Measurements from ENCODE around the gene TNIP2. TPM values are rescaled to one million over a fixed set of nuclear protein-coding genes. Genes with fewer than 3 reads are reported as not detected.

The TNIP2 gene, protein sequence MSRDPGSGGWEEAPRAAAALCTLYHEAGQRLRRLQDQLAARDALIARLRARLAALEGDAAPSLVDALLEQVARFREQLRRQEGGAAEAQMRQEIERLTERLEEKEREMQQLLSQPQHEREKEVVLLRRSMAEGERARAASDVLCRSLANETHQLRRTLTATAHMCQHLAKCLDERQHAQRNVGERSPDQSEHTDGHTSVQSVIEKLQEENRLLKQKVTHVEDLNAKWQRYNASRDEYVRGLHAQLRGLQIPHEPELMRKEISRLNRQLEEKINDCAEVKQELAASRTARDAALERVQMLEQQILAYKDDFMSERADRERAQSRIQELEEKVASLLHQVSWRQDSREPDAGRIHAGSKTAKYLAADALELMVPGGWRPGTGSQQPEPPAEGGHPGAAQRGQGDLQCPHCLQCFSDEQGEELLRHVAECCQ
- 10 to 100 TPM; 35.1 to 52.5 (median 50.4) TPM for total RNA-seq
- polyA plus RNA-seq = 10 to 100 TPM; 32.7 to 53.5 (median 33.2) TPM
- long read RNA-seq, donor 1, partial matches to known transcripts = 7 of 12 reads
- long read RNA-seq, donor 1, other reads (novel, unspliced or antisense) = 0 of 12 reads
- long read RNA-seq, donor 2, partial matches to known transcripts = 0 of 4 reads
- long read RNA-seq, donor 2, other reads (novel, unspliced or antisense) = 0 of 4 reads

DNA sequence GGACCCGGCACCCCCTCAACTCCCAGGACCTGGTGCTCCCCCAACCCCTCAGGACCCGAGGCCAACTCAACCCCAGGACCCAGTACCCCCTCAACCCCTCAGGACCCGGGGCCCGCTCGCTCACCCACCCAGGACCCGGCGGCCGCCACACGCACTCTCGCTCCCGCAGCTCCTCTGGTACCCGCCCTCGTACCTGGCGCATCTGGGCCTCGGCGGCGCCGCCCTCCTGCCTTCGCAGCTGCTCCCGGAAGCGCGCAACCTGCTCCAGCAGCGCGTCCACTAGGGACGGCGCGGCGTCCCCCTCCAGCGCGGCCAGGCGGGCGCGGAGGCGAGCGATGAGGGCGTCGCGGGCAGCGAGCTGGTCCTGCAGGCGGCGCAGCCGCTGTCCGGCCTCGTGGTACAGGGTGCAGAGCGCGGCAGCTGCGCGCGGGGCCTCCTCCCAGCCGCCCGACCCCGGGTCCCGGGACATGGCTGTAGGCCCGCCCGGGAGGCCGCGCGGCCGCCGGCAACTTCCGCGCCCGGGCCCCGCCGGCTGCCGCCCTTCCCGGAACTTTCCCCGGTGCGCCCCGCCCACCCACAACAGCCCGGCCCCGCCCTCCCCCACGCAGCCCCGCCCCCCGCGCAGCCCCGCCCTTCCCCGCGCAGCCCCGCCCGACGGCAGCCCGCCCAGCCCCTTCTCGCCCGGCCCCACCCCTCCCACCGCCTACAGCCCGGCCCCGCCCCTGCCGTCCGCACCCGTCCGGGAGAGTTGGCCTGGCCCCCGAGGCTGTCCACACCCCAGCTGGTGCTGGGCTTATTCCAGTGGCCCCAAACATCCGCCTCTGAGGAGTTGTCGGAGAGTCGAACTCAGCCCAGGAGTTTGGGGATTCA, at the start of gene TNIP2:
Gene TNIP2, minus strand, starts transcription at position 516 of the 870 bp plus-strand sequence. Its CDS starts 47 bp downstream, at position 469.
- TF ChIP-seq, protein P1, sequence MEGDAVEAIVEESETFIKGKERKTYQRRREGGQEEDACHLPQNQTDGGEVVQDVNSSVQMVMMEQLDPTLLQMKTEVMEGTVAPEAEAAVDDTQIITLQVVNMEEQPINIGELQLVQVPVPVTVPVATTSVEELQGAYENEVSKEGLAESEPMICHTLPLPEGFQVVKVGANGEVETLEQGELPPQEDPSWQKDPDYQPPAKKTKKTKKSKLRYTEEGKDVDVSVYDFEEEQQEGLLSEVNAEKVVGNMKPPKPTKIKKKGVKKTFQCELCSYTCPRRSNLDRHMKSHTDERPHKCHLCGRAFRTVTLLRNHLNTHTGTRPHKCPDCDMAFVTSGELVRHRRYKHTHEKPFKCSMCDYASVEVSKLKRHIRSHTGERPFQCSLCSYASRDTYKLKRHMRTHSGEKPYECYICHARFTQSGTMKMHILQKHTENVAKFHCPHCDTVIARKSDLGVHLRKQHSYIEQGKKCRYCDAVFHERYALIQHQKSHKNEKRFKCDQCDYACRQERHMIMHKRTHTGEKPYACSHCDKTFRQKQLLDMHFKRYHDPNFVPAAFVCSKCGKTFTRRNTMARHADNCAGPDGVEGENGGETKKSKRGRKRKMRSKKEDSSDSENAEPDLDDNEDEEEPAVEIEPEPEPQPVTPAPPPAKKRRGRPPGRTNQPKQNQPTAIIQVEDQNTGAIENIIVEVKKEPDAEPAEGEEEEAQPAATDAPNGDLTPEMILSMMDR (IDR thresholded peaks at IDR 0.05 in 8 of 11, conservative IDR thresholded peaks at IDR 0.05 in 3 of 11) = peak in 8 of 11 experiments; percentile 32 to 62 (median 42)
- peak in 2 of 3 donors; percentile 65 to 77 for TF ChIP-seq POLR2A (IDR thresholded peaks at IDR 0.05)
- peak; percentile 70 to 83 (median 81) for TF ChIP-seq POLR2AphosphoS5 (IDR thresholded peaks at IDR 0.05)
- Histone ChIP-seq H3K9me3 (no peaks in the 10 kb centered on the region), H3K4me1 (peaks cover 10 to 55% (median 30%) of the 10 kb centered on the region in 6 donors), H3K4me3 (peak within 1 kb of the TSS; percentile 73 to 96 (median 86)), H3K36me3 (peaks cover 0 to 25% (median 0%) of the 10 kb centered on the region in 6 donors), H3K27me3 (replicated peaks in 1 of 7) (no peaks in the 10 kb centered on the region), H3K27ac (peak within 1 kb of the TSS; percentile 91 to 98 (median 94))
- peak; percentile 96 for DNase-seq
- 0 to 1% (median 0%) methylated on average over 33 to 93 of the region's 96 CpGs for whole genome bisulfite sequencing, 5 donors
- intact Hi-C loops (cut with DNase I; ENCODE audit: low total_unique reads) = loop anchor here (10.0 kb wide), 1 partner anchor 179 kb away; no protein-coding TSS in a partner anchor

DNA sequence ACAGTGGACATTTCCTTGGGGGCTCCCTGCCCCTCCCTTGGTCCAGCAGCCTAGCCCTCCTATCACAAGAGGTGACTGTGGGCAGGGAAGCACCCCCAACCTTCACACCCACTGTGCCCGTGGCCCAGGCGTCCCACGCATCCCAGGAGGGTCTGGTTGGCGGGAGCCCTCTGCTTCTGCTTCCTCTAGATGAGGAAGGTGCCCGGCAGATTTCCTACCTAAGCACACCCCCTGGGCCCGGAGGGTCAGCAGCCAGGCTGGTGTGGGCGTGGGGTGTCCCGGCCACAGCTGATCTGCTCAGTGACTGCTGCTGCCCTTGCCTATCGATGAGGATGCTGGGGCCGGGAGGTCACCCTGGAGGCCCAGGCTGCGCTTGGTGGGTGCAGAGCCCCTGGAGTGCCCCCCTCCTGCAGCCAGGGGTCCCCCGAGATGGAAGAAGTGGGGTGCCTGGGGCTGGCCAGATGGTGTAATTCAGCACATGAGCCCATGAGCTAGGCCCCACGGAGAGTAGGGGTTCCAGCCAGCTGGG, 48.9 kb upstream of the TNIP2 start:
- Histone ChIP-seq H3K36me3 (peaks cover 0 to 55% (median 0%) of the 10 kb centered on the region in 6 donors), H3K4me1 (peaks cover 73 to 97% (median 92%) of the 10 kb centered on the region in 6 donors), H3K27ac (peak overlapping the region in 7 of 8 donors; percentile 22 to 98 (median 87)), H3K27me3 (replicated peaks in 1 of 7) (no peaks in the 10 kb centered on the region), H3K4me3 (peak overlapping the region in 1 of 8 donors; percentile 46), H3K9me3 (no peaks in the 10 kb centered on the region)
- peak; percentile 81 for DNase-seq
- WGBS, 5 donors = 43 to 62% (median 51%) methylated on average over 6 to 13 of the region's 13 CpGs
- TF ChIP-seq, protein P1 (IDR thresholded peaks at IDR 0.05 in 8 of 11, conservative IDR thresholded peaks at IDR 0.05 in 3 of 11) = peak in 1 of 11 experiments; percentile 11
- TF ChIP-seq POLR2AphosphoS5 (IDR thresholded peaks at IDR 0.05) (peak in 1 of 3 donors; percentile 50), POLR2A (IDR thresholded peaks at IDR 0.05) (no peak)
- intact Hi-C loops (cut with DNase I; ENCODE audit: low total_unique reads) = no loop called here

DNA sequence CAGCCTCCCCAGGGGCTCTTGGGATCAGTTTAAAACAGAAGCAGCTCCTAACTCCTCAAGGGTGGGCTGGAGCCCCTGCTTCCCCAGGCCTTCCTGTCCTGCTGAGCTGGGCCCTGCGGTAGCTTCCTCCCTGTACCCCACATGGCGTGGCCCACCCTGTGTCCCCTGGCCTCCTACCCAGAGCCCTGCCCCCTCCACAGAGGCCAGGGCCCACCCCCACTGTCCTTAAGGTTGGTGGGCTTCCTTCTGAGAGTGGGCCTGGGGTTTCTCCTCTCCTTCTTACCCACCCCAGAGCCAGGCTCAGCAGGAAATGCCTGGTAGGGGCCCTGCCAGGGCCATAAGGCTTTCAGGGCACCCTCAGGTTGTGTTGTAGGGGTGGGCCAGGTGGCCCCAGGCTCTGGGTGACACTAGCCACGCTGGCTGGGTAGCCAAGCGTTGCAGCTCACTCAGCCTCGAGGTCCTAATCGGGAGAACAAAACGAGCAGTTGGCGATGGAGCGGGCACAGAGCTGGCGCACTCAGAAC, 48.4 kb upstream of the TNIP2 start:
- peak overlapping the region in 1 of 8 donors; percentile 46 for H3K4me3 ChIP-seq
- intact Hi-C loops (cut with DNase I; ENCODE audit: low total_unique reads) = no loop called here
- 53 to 75% (median 69%) methylated on average over 8 to 10 of the region's 10 CpGs for WGBS, 5 donors
- H3K4me1 ChIP-seq = peaks cover 73 to 97% (median 92%) of the 10 kb centered on the region in 6 donors
- DNase-seq = peak; percentile 75
- H3K9me3 ChIP-seq = no peaks in the 10 kb centered on the region
- TF ChIP-seq POLR2A (IDR thresholded peaks at IDR 0.05) = no peak
- TF ChIP-seq, protein P1 (IDR thresholded peaks at IDR 0.05 in 8 of 11, conservative IDR thresholded peaks at IDR 0.05 in 3 of 11) = no peak
- peak in 1 of 3 donors; percentile 31 for TF ChIP-seq POLR2AphosphoS5 (IDR thresholded peaks at IDR 0.05)
- peak overlapping the region in 6 of 8 donors; percentile 70 to 98 (median 88) for H3K27ac ChIP-seq
- H3K36me3 ChIP-seq = peaks cover 0 to 50% (median 0%) of the 10 kb centered on the region in 6 donors
- no peaks in the 10 kb centered on the region for H3K27me3 ChIP-seq (replicated peaks in 1 of 7)

Data from spleen (tissue), 13 donors.